IMR-90 (cell line): ENCODE measurements around the gene BROX.

Source experiments
- BHLHE40 ChIP-seq: fragments of 150-350 bp; IDR thresholded peaks from 2 replicates; pipeline ENCODE4 v1.6.1; 2016; ENCODE audit warnings: mild to moderate bottlenecking, low read depth, low read length
- CEBPB ChIP-seq: IDR thresholded peaks from 2 replicates; pipeline ENCODE4 v1.6.1; 2012; ENCODE audit warnings: low read depth, low read length, improper control_type of control experiment
- POLR2A ChIP-seq: IDR thresholded peaks from 2 replicates; pipeline ENCODE4 v1.6.1; 2012; ENCODE audit warnings: mild to moderate bottlenecking, low read depth, low read length
- RAD21 ChIP-seq: IDR thresholded peaks from 2 replicates; pipeline ENCODE4 v1.6.1; 2012; ENCODE audit warnings: low read length, improper control_type of control experiment
- RCOR1 ChIP-seq: IDR thresholded peaks from 2 replicates; pipeline ENCODE4 v1.6.1; 2012; ENCODE audit warnings: mild to moderate bottlenecking, low read length, improper control_type of control experiment; ENCODE audit not compliant: insufficient replicate concordance
- SMC3 ChIP-seq: fragments of 150-350 bp; IDR thresholded peaks from 2 replicates; pipeline ENCODE4 v1.6.1; 2016; ENCODE audit warnings: low read depth, mild to moderate bottlenecking, antibody characterized with exemption, low read length, moderate library complexity
- TF ChIP-seq, protein P1 (sequence below): fragments of 150-350 bp; IDR thresholded peaks from 2 replicates; pipeline ENCODE4 v1.6.1; 2017; ENCODE audit warnings: mild to moderate bottlenecking, antibody characterized with exemption, low read length, low read depth
- TF ChIP-seq, protein P2 (sequence below): conservative IDR thresholded peaks from 2 replicates; pipeline ENCODE4 v1.5.1; 2012; ENCODE audit warnings: mild to moderate bottlenecking, low read depth, low read length, improper control_type of control experiment

DNA sequence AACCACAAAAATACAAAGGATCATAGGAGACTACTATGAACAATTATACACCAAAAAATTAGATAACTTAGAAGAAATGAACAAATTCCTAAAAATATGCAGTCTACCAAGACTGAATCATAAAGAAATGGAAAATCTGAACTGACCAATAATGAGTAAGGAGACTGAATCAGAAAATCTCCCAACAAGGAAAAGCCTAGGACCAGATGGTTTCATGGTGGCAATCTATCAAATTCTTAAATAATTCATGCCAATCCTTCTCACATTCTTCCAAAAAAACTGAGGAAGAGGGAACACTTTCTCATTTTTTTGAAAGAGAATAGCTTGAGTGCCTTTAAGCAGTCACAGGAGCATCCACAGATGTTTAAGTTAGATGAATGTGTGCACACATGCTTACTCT is 70.7 kb downstream of the BROX start:
- TF ChIP-seq, protein P1, sequence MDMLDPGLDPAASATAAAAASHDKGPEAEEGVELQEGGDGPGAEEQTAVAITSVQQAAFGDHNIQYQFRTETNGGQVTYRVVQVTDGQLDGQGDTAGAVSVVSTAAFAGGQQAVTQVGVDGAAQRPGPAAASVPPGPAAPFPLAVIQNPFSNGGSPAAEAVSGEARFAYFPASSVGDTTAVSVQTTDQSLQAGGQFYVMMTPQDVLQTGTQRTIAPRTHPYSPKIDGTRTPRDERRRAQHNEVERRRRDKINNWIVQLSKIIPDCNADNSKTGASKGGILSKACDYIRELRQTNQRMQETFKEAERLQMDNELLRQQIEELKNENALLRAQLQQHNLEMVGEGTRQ, result no peak
- TF ChIP-seq, protein P2, sequence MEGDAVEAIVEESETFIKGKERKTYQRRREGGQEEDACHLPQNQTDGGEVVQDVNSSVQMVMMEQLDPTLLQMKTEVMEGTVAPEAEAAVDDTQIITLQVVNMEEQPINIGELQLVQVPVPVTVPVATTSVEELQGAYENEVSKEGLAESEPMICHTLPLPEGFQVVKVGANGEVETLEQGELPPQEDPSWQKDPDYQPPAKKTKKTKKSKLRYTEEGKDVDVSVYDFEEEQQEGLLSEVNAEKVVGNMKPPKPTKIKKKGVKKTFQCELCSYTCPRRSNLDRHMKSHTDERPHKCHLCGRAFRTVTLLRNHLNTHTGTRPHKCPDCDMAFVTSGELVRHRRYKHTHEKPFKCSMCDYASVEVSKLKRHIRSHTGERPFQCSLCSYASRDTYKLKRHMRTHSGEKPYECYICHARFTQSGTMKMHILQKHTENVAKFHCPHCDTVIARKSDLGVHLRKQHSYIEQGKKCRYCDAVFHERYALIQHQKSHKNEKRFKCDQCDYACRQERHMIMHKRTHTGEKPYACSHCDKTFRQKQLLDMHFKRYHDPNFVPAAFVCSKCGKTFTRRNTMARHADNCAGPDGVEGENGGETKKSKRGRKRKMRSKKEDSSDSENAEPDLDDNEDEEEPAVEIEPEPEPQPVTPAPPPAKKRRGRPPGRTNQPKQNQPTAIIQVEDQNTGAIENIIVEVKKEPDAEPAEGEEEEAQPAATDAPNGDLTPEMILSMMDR, result no peak
- TF ChIP-seq POLR2A, result no peak
- no peak for TF ChIP-seq CEBPB
- TF ChIP-seq RCOR1, result no peak
- no peak for TF ChIP-seq SMC3
- no peak for TF ChIP-seq BHLHE40
- no peak for TF ChIP-seq RAD21
